HG03575 (cell line): ENCODE data around the gene GAR1.
"Not testable (repeated sequence)": the region's sequence is repeated elsewhere in the genome, so short reads cannot be mapped to it uniquely, and the experiment has no call there.

Experiments
- ATAC-seq: cut with Tn5 transposase; IDR thresholded peaks from one replicate; pipeline ENCODE4 v1.9.1; 2021; ENCODE audit not compliant: unreplicated experiment, insufficient number of reproducible peaks, low FRiP score; ENCODE audit errors: extremely low read depth

Gene GAR1

GRCh38 chr4:109833756-109834155, 18.2 kb downstream of the GAR1 start:
- no peak for ATAC-seq

GRCh38 chr4:109836985-109837384, 21.4 kb downstream of the GAR1 start:
- ATAC-seq: no peak

- ATAC-seq: no peak
Measured at GRCh38 chr4:109846395-109847098, 31.0 kb downstream of the GAR1 start.

GRCh38 chr4:109847896-109848442, 32.4 kb downstream of the GAR1 start, which contains the start of gene LRIT3:
Gene LRIT3 (plus strand): TSS chr4:109848107. CDS start chr4:109848202, 95 bp downstream.
- ATAC-seq: no peak

GRCh38 chr4:109848501-109848900, 32.9 kb downstream of the GAR1 start:
- no peak for ATAC-seq

- no peak for ATAC-seq
Measured at GRCh38 chr4:109850601-109851000, 35.0 kb downstream of the GAR1 start.

GRCh38 chr4:109859426-109860300, 44.1 kb downstream of the GAR1 start:
- ATAC-seq: not testable (repeated sequence)

GRCh38 chr4:109861271-109861670, 45.7 kb downstream of the GAR1 start:
- no peak for ATAC-seq

- no peak for ATAC-seq
Measured at GRCh38 chr4:109861916-109862511, 46.5 kb downstream of the GAR1 start.

GRCh38 chr4:109864134-109864533, 48.6 kb downstream of the GAR1 start:
- ATAC-seq: no peak

- no peak for ATAC-seq
Measured at GRCh38 chr4:109870061-109870460, 54.5 kb downstream of the GAR1 start.

- no peak for ATAC-seq
Measured at GRCh38 chr4:109872065-109872464, 56.5 kb downstream of the GAR1 start.

GRCh38 chr4:109872950-109873656, 57.5 kb downstream of the GAR1 start:
- ATAC-seq: no peak

- ATAC-seq: no peak
Measured at GRCh38 chr4:109873791-109874514, 58.4 kb downstream of the GAR1 start.
